ENCODE measurements around the gene OPRD1.
A peak's percentile ranks its signal among the peaks of the same experiment; 100 is the strongest.

Gene OPRD1

GRCh38 chr1:28773105-28773504 is 38.9 kb upstream of the OPRD1 start:
- Histone ChIP-seq H2BK12ac (ENCODE audit: low read length) (no peak overlapping the region), H4K8ac (ENCODE audit: low read depth, low read length) (no peak overlapping the region), H3K9me3 (ENCODE audit: insufficient read depth, low read depth, low read length) (no peaks in the 10 kb centered on the region), H3K79me2 (ENCODE audit: control insufficient read depth, insufficient read depth, low read length, poor library complexity) (no peaks in the 10 kb centered on the region), H4K12ac (ENCODE audit: low read depth, low read length) (no peak overlapping the region), H3K4me2 (ENCODE audit: low read length) (no peak overlapping the region), H3K23ac (ENCODE audit: low read length) (no peak overlapping the region), H3K18ac (ENCODE audit: low read length) (no peak overlapping the region), H3K79me1 (ENCODE audit: low read length) (no peaks in the 10 kb centered on the region), H3K9ac (ENCODE audit: low read length) (no peak overlapping the region), H3K4ac (ENCODE audit: low read depth, low read length) (no peak overlapping the region), H2AK5ac (ENCODE audit: low read length) (no peak overlapping the region), H3K4me3 (ENCODE audit: low read depth, low read length) (no peak overlapping the region), H2BK5ac (ENCODE audit: low read depth, low read length, poor library complexity) (no peak overlapping the region), H3K14ac (ENCODE audit: low read length) (no peak overlapping the region), H2AFZ (ENCODE audit: insufficient read depth, low read length, poor library complexity) (no peak overlapping the region), H3K27me3 (ENCODE audit: insufficient read depth, low read length) (no peaks in the 10 kb centered on the region), H2BK120ac (ENCODE audit: insufficient read depth, low read length, poor library complexity) (no peak overlapping the region), H3K27ac (ENCODE audit: low read depth, low read length) (no peak overlapping the region), H3K4me1 (ENCODE audit: control insufficient read depth in 1 of 2, insufficient read depth in 2 of 2, low read length in 2 of 2) (no peaks in the 10 kb centered on the region), H4K91ac (ENCODE audit: low read depth, low read length) (no peak overlapping the region), H3K36me3 (ENCODE audit: control insufficient read depth in 1 of 2, insufficient read depth in 2 of 2, low read length in 2 of 2) (peaks cover 23 to 26% of the 10 kb centered on the region in 2 experiments)
- no CpG with 5 or more reads among the region's 3 CpGs for WGBS (ENCODE audit: extremely low coverage, insufficient coverage, insufficient read length)
- DNase-seq = no peak

GRCh38 chr1:28775121-28775942 is 36.6 kb upstream of the OPRD1 start:
- no peak overlapping the region for H2BK12ac ChIP-seq (ENCODE audit: low read length)

GRCh38 chr1:28776341-28776740 is 35.6 kb upstream of the OPRD1 start:
- no peak for DNase-seq
- H3K4me1 ChIP-seq (ENCODE audit: control insufficient read depth in 1 of 2, insufficient read depth in 2 of 2, low read length in 2 of 2) = peaks cover 0 to 5% of the 10 kb centered on the region in 2 experiments
- no peak overlapping the region for H3K27ac ChIP-seq (ENCODE audit: low read depth, low read length)
- H2BK5ac ChIP-seq (ENCODE audit: low read depth, low read length, poor library complexity) = no peak overlapping the region
- H3K27me3 ChIP-seq (ENCODE audit: insufficient read depth, low read length) = no peaks in the 10 kb centered on the region
- H3K79me1 ChIP-seq (ENCODE audit: low read length) = peaks cover 3% of the 10 kb centered on the region
- no peak overlapping the region for H3K23ac ChIP-seq (ENCODE audit: low read length)
- H3K18ac ChIP-seq (ENCODE audit: low read length) = no peak overlapping the region
- no peak overlapping the region for H3K4me2 ChIP-seq (ENCODE audit: low read length)
- no peak overlapping the region for H4K8ac ChIP-seq (ENCODE audit: low read depth, low read length)
- H3K4me3 ChIP-seq (ENCODE audit: low read depth, low read length) = no peak overlapping the region
- H4K12ac ChIP-seq (ENCODE audit: low read depth, low read length) = no peak overlapping the region
- H3K14ac ChIP-seq (ENCODE audit: low read length) = no peak overlapping the region
- no peak overlapping the region for H4K91ac ChIP-seq (ENCODE audit: low read depth, low read length)
- peaks cover 15 to 19% of the 10 kb centered on the region in 2 experiments for H3K36me3 ChIP-seq (ENCODE audit: control insufficient read depth in 1 of 2, insufficient read depth in 2 of 2, low read length in 2 of 2)
- H2AK5ac ChIP-seq (ENCODE audit: low read length) = no peak overlapping the region
- H3K79me2 ChIP-seq (ENCODE audit: control insufficient read depth, insufficient read depth, low read length, poor library complexity) = no peaks in the 10 kb centered on the region
- H2AFZ ChIP-seq (ENCODE audit: insufficient read depth, low read length, poor library complexity) = no peak overlapping the region
- H3K4ac ChIP-seq (ENCODE audit: low read depth, low read length) = no peak overlapping the region
- H2BK12ac ChIP-seq (ENCODE audit: low read length) = no peak overlapping the region
- H3K9me3 ChIP-seq (ENCODE audit: insufficient read depth, low read depth, low read length) = no peaks in the 10 kb centered on the region
- no CpG with 5 or more reads among the region's 17 CpGs for WGBS (ENCODE audit: extremely low coverage, insufficient coverage, insufficient read length)
- no peak overlapping the region for H3K9ac ChIP-seq (ENCODE audit: low read length)
- H2BK120ac ChIP-seq (ENCODE audit: insufficient read depth, low read length, poor library complexity) = no peak overlapping the region

More at GRCh38 chr1:28775121-28775942, 36.6 kb upstream of the OPRD1 start:
- H3K4ac ChIP-seq (ENCODE audit: low read depth, low read length) = no peak overlapping the region
- H2BK120ac ChIP-seq (ENCODE audit: insufficient read depth, low read length, poor library complexity) = no peak overlapping the region
- H3K18ac ChIP-seq (ENCODE audit: low read length) = peak overlapping the region; percentile 15
- H3K14ac ChIP-seq (ENCODE audit: low read length) = no peak overlapping the region
- H3K27me3 ChIP-seq (ENCODE audit: insufficient read depth, low read length) = no peaks in the 10 kb centered on the region
- peaks cover 0 to 3% of the 10 kb centered on the region in 2 experiments for H3K4me1 ChIP-seq (ENCODE audit: control insufficient read depth in 1 of 2, insufficient read depth in 2 of 2, low read length in 2 of 2)
- peaks cover 20 to 23% of the 10 kb centered on the region in 2 experiments for H3K36me3 ChIP-seq (ENCODE audit: control insufficient read depth in 1 of 2, insufficient read depth in 2 of 2, low read length in 2 of 2)
- H3K4me3 ChIP-seq (ENCODE audit: low read depth, low read length) = no peak overlapping the region
- no peaks in the 10 kb centered on the region for H3K79me2 ChIP-seq (ENCODE audit: control insufficient read depth, insufficient read depth, low read length, poor library complexity)
- peaks cover 2% of the 10 kb centered on the region for H3K79me1 ChIP-seq (ENCODE audit: low read length)
- H3K9me3 ChIP-seq (ENCODE audit: insufficient read depth, low read depth, low read length) = no peaks in the 10 kb centered on the region
- no peak overlapping the region for H3K27ac ChIP-seq (ENCODE audit: low read depth, low read length)
- H4K12ac ChIP-seq (ENCODE audit: low read depth, low read length) = no peak overlapping the region
- no peak overlapping the region for H4K8ac ChIP-seq (ENCODE audit: low read depth, low read length)
- no peak overlapping the region for H3K23ac ChIP-seq (ENCODE audit: low read length)
- no peak overlapping the region for H2BK5ac ChIP-seq (ENCODE audit: low read depth, low read length, poor library complexity)
- H2AFZ ChIP-seq (ENCODE audit: insufficient read depth, low read length, poor library complexity) = no peak overlapping the region
- no peak overlapping the region for H4K91ac ChIP-seq (ENCODE audit: low read depth, low read length)
- H2AK5ac ChIP-seq (ENCODE audit: low read length) = no peak overlapping the region
- WGBS (ENCODE audit: extremely low coverage, insufficient coverage, insufficient read length) = no CpG with 5 or more reads among the region's 39 CpGs
- DNase-seq = peak; percentile 66 to 67
- no peak overlapping the region for H3K4me2 ChIP-seq (ENCODE audit: low read length)
- H3K9ac ChIP-seq (ENCODE audit: low read length) = no peak overlapping the region

- Histone ChIP-seq H4K91ac (ENCODE audit: low read depth, low read length) (no peak overlapping the region), H3K4ac (ENCODE audit: low read depth, low read length) (no peak overlapping the region), H3K23ac (ENCODE audit: low read length) (no peak overlapping the region), H3K9ac (ENCODE audit: low read length) (no peak overlapping the region), H4K8ac (ENCODE audit: low read depth, low read length) (no peak overlapping the region), H2BK120ac (ENCODE audit: insufficient read depth, low read length, poor library complexity) (no peak overlapping the region), H3K18ac (ENCODE audit: low read length) (no peak overlapping the region), H2AK5ac (ENCODE audit: low read length) (no peak overlapping the region), H2BK12ac (ENCODE audit: low read length) (no peak overlapping the region), H3K36me3 (ENCODE audit: control insufficient read depth in 1 of 2, insufficient read depth in 2 of 2, low read length in 2 of 2) (peaks cover 9 to 12% of the 10 kb centered on the region in 2 experiments), H3K9me3 (ENCODE audit: insufficient read depth, low read depth, low read length) (no peaks in the 10 kb centered on the region), H3K27ac (ENCODE audit: low read depth, low read length) (no peak overlapping the region), H3K79me1 (ENCODE audit: low read length) (peaks cover 10% of the 10 kb centered on the region), H2BK5ac (ENCODE audit: low read depth, low read length, poor library complexity) (no peak overlapping the region), H3K4me1 (ENCODE audit: control insufficient read depth in 1 of 2, insufficient read depth in 2 of 2, low read length in 2 of 2) (peaks cover 10 to 15% of the 10 kb centered on the region in 2 experiments), H3K4me2 (ENCODE audit: low read length) (no peak overlapping the region), H2AFZ (ENCODE audit: insufficient read depth, low read length, poor library complexity) (no peak overlapping the region), H3K79me2 (ENCODE audit: control insufficient read depth, insufficient read depth, low read length, poor library complexity) (no peaks in the 10 kb centered on the region), H3K14ac (ENCODE audit: low read length) (no peak overlapping the region), H3K27me3 (ENCODE audit: insufficient read depth, low read length) (no peaks in the 10 kb centered on the region), H4K12ac (ENCODE audit: low read depth, low read length) (no peak overlapping the region), H3K4me3 (ENCODE audit: low read depth, low read length) (no peak overlapping the region)
- no CpG with 5 or more reads among the region's 2 CpGs for WGBS (ENCODE audit: extremely low coverage, insufficient coverage, insufficient read length)
- no peak for DNase-seq
Measured at GRCh38 chr1:28778021-28778420, 33.9 kb upstream of the OPRD1 start.

Measured in trophoblast cell (in vitro differentiated cells and primary cell).